Measurements from ENCODE around the gene UQCRQ. TPM values are rescaled to one million over a fixed set of nuclear protein-coding genes. Genes with fewer than 3 reads are reported as not detected.

Gene UQCRQ
- total and polyA plus RNA-seq, 2 of the 13 experiments (the other 11 are each of a cell fraction or from before 2014, with no cell fraction given), result 257 to 575 TPM

GRCh38 chr5:132873119-132873929 is 6.9 kb downstream of the UQCRQ start, which contains the start of gene LEAP2 (continued):
- TF ChIP-seq SP5 (CRISPR knock-in tag; IDR thresholded peaks at IDR 0.05; ENCODE audit: borderline replicate concordance, low read depth), result peak; percentile 68; the same call in 1 of the 2 replicates
- TF ChIP-seq PATZ1 (CRISPR knock-in tag; IDR thresholded peaks at IDR 0.05), result peak; percentile 39; the same call in 1 of the 2 replicates
- peak; percentile 75 for TF ChIP-seq HDAC2 (CRISPR knock-in tag; IDR thresholded peaks at IDR 0.05)
- no peak for TF ChIP-seq ZFP36L2 (CRISPR knock-in tag; IDR thresholded peaks at IDR 0.05)
- TF ChIP-seq GPN1 (CRISPR knock-in tag; IDR thresholded peaks at IDR 0.05; ENCODE audit: borderline replicate concordance), result no peak
- TF ChIP-seq ZNF563 (CRISPR knock-in tag; IDR thresholded peaks at IDR 0.05), result peak; percentile 52; the same call in 1 of the 2 replicates
- TF ChIP-seq RAD51 (IDR thresholded peaks at IDR 0.05; ENCODE audit: borderline replicate concordance), result no peak
- no peak for TF ChIP-seq ZSCAN25 (CRISPR knock-in tag; IDR thresholded peaks at IDR 0.05)
- no peak for TF ChIP-seq ZSCAN30 (CRISPR knock-in tag; IDR thresholded peaks at IDR 0.05)
- peak; percentile 26; the same call in 1 of the 2 replicates for TF ChIP-seq SIN3A (IDR thresholded peaks at IDR 0.05; ENCODE audit: borderline replicate concordance, low read depth, low read length)
- TF ChIP-seq SIN3B (IDR thresholded peaks at IDR 0.05; ENCODE audit: low read length), result no peak
- TF ChIP-seq ISL2 (CRISPR knock-in tag; IDR thresholded peaks at IDR 0.05), result no peak
- TF ChIP-seq ZNF792 (CRISPR knock-in tag; IDR thresholded peaks at IDR 0.05), result peak; percentile 76
- no peak for TF ChIP-seq GLI4 (CRISPR knock-in tag; IDR thresholded peaks at IDR 0.05; ENCODE audit: borderline replicate concordance)
- peak; percentile 96 for TF ChIP-seq SALL1 (CRISPR knock-in tag; IDR thresholded peaks at IDR 0.05)
- peak; percentile 91 for TF ChIP-seq RBM22 (optimal IDR thresholded peaks at IDR 0.05; ENCODE audit: low read length)
- TF ChIP-seq, protein P1, sequence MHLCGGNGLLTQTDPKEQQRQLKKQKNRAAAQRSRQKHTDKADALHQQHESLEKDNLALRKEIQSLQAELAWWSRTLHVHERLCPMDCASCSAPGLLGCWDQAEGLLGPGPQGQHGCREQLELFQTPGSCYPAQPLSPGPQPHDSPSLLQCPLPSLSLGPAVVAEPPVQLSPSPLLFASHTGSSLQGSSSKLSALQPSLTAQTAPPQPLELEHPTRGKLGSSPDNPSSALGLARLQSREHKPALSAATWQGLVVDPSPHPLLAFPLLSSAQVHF (CRISPR knock-in tag; IDR thresholded peaks at IDR 0.05), result peak; percentile 77; the same call in 1 of the 2 replicates
- TF ChIP-seq ZSCAN29 (CRISPR knock-in tag; conservative IDR thresholded peaks at IDR 0.05), result peak; percentile 83; the same call in 1 of the 2 replicates
- TF ChIP-seq NFE2L1 (CRISPR knock-in tag; IDR thresholded peaks at IDR 0.05; ENCODE audit: borderline replicate concordance), result no peak
- TF ChIP-seq STAT5B (CRISPR knock-in tag; IDR thresholded peaks at IDR 0.05), result 0 out of 2 replicates have a peak, but pooled peaks have one; percentile 46
- no peak for TF ChIP-seq U2AF1 (optimal IDR thresholded peaks at IDR 0.05; ENCODE audit: low read depth, low read length)
- peak; percentile 88 for TF ChIP-seq RXRB (CRISPR knock-in tag; IDR thresholded peaks at IDR 0.05; ENCODE audit: borderline replicate concordance)
- no peak for TF ChIP-seq ZNF570 (CRISPR knock-in tag; IDR thresholded peaks at IDR 0.05; ENCODE audit: borderline replicate concordance)
- TF ChIP-seq DZIP1 (CRISPR knock-in tag; IDR thresholded peaks at IDR 0.05), result no peak; the same call in 1 of the 2 replicates
- TF ChIP-seq ZNF124 (CRISPR knock-in tag; IDR thresholded peaks at IDR 0.05), result no peak
- no peak for TF ChIP-seq FOXK2 (IDR thresholded peaks at IDR 0.05)
